Suprapubic skin (tissue), 4 donors: ENCODE data around the gene ADGRA1. TPM values are rescaled to one million over a fixed set of nuclear protein-coding genes. Genes with fewer than 3 reads are reported as not detected.

Experiments
- DNase-seq, 2 donors: peaks; one replicate each; pipeline ENCODE4 v3.0.0-alpha.2; 2019; ENCODE audit warnings: low spot score in 2 of 2
- H3K27ac ChIP-seq: fragments of 200-600 bp; sonication (generic); one replicate; pipeline ENCODE4 v1.5.1; 2019
- H3K27me3 ChIP-seq: fragments of 200-600 bp; sonication (generic); one replicate; pipeline ENCODE4 v1.5.1; 2019
- H3K36me3 ChIP-seq: fragments of 200-600 bp; sonication (generic); one replicate; pipeline ENCODE4 v1.5.1; 2019
- H3K4me1 ChIP-seq: fragments of 200-600 bp; sonication (generic); one replicate; pipeline ENCODE4 v1.5.1; 2019
- H3K4me3 ChIP-seq: fragments of 200-600 bp; sonication (generic); one replicate; pipeline ENCODE4 v1.5.1; 2019; ENCODE audit warnings: mild to moderate bottlenecking
- H3K9me3 ChIP-seq: fragments of 200-600 bp; sonication (generic); one replicate; pipeline ENCODE4 v1.5.1; 2019
- CTCF ChIP-seq, 2 donors: fragments of 200-600 bp in 1 of 2; fragments of 450-650 bp in 1 of 2; sonication (generic) in 1 of 2; IDR thresholded peaks; one replicate each; pipeline ENCODE4 v1.5.1; 2016 to 2019; ENCODE audit warnings: antibody characterized with exemption in 2 of 2, mild to moderate bottlenecking in 1 of 2, moderate library complexity in 1 of 2
- EP300 ChIP-seq: sonication (generic); formaldehyde crosslinking; IDR thresholded peaks from one replicate; pipeline ENCODE4 v1.6.1; 2017; ENCODE audit warnings: antibody characterized with exemption
- POLR2A ChIP-seq, 2 donors: fragments of 450-650 bp; IDR thresholded peaks; one replicate each; pipeline ENCODE4 v1.6.1; 2017; ENCODE audit warnings: antibody characterized with exemption in 2 of 2, mild to moderate bottlenecking in 2 of 2, moderate library complexity in 2 of 2
- POLR2AphosphoS5 ChIP-seq, 3 donors: sonication (generic); formaldehyde crosslinking; IDR thresholded peaks; one replicate each; pipeline ENCODE4 v1.6.1; 2017; ENCODE audit warnings: antibody characterized with exemption in 3 of 3
- WGBS: methylation state at CpG from one replicate; pipeline ENCODE4 v1.1.5; 2018; 5-methylcytosine and 5-hydroxymethylcytosine counted together
- total RNA-seq, 4 donors: library from RNA; depleted of rRNA; stranded (reverse); fragments of >200 nt; gene quantifications; one replicate each; pipeline ENCODE4 v1.1.0, GENCODE V29; 2016

The ADGRA1 gene
- total RNA-seq, 4 donors from 2014 or later: not detected

- Histone ChIP-seq H3K27ac (no peak overlapping the region), H3K9me3 (no peaks in the 10 kb centered on the region), H3K27me3 (peaks cover 57% of the 10 kb centered on the region), H3K4me1 (no peaks in the 10 kb centered on the region), H3K4me3 (no peak overlapping the region), H3K36me3 (no peaks in the 10 kb centered on the region)
- no peak for DNase-seq
- WGBS: 91% methylated on average over 19 of the region's 30 CpGs
- TF ChIP-seq POLR2AphosphoS5 (IDR thresholded peaks at IDR 0.05) (no peak), CTCF (IDR thresholded peaks at IDR 0.05) (no peak), EP300 (no peak), POLR2A (IDR thresholded peaks at IDR 0.05) (no peak)
These were observed 11.3 kb upstream of the ADGRA1 start for GRCh38 chr10:133076274-133077038.

- no peak for DNase-seq
These were observed 7.7 kb upstream of the ADGRA1 start for GRCh38 chr10:133079836-133080682.

GRCh38 chr10:133080683-133081040 lies 7.1 kb upstream of the ADGRA1 start:
- Histone ChIP-seq H3K27ac (no peak overlapping the region), H3K4me1 (no peaks in the 10 kb centered on the region), H3K9me3 (no peaks in the 10 kb centered on the region), H3K36me3 (no peaks in the 10 kb centered on the region), H3K4me3 (no peak overlapping the region), H3K27me3 (peaks cover 64% of the 10 kb centered on the region)
- 46% methylated on average over 3 of the region's 7 CpGs for WGBS
- no peak for TF ChIP-seq POLR2AphosphoS5 (IDR thresholded peaks at IDR 0.05)
- no peak for TF ChIP-seq EP300
- TF ChIP-seq CTCF (IDR thresholded peaks at IDR 0.05): no peak
- TF ChIP-seq POLR2A (IDR thresholded peaks at IDR 0.05): no peak
- no peak for DNase-seq

More at GRCh38 chr10:133079836-133080682, 7.7 kb upstream of the ADGRA1 start:
- Histone ChIP-seq H3K4me3 (no peak overlapping the region), H3K9me3 (no peaks in the 10 kb centered on the region), H3K27me3 (peaks cover 63% of the 10 kb centered on the region), H3K4me1 (no peaks in the 10 kb centered on the region), H3K27ac (no peak overlapping the region), H3K36me3 (no peaks in the 10 kb centered on the region)
- WGBS: 74% methylated on average over 31 of the region's 39 CpGs
- TF ChIP-seq EP300 (no peak), POLR2AphosphoS5 (IDR thresholded peaks at IDR 0.05) (no peak), POLR2A (IDR thresholded peaks at IDR 0.05) (no peak), CTCF (IDR thresholded peaks at IDR 0.05) (no peak)

GRCh38 chr10:133081636-133082035 lies 6.1 kb upstream of the ADGRA1 start:
- Histone ChIP-seq H3K9me3 (no peaks in the 10 kb centered on the region), H3K4me3 (no peak overlapping the region), H3K36me3 (no peaks in the 10 kb centered on the region), H3K27me3 (peaks cover 64% of the 10 kb centered on the region), H3K27ac (no peak overlapping the region), H3K4me1 (no peaks in the 10 kb centered on the region)
- 89% methylated on average over 12 of the region's 16 CpGs for WGBS
- TF ChIP-seq POLR2AphosphoS5 (IDR thresholded peaks at IDR 0.05) (no peak), CTCF (IDR thresholded peaks at IDR 0.05) (no peak), POLR2A (IDR thresholded peaks at IDR 0.05) (no peak), EP300 (no peak)
- no peak for DNase-seq
